Kidney capillary endothelial cell (primary cell): Measurements from ENCODE around the gene MRPL33.
"Not testable (repeated sequence)": the region's sequence is repeated elsewhere in the genome, so short reads cannot be mapped to it uniquely, and the experiment has no call there.

ENCODE experiments used
- DNase-seq: peaks from one replicate; pipeline ENCODE4 v3.0.0-alpha.2; 2018; ENCODE audit warnings: low spot score

Gene MRPL33

GRCh38 chr2:27741673-27742072, 29.8 kb upstream of the MRPL33 start:
- no peak for DNase-seq

GRCh38 chr2:27742571-27742970, 28.9 kb upstream of the MRPL33 start:
- DNase-seq, result no peak

- not testable (repeated sequence) for DNase-seq
Measured at GRCh38 chr2:27745494-27745893, 26.0 kb upstream of the MRPL33 start.

GRCh38 chr2:27746325-27746724, 25.2 kb upstream of the MRPL33 start:
- DNase-seq, result no peak

- no peak for DNase-seq
Measured at GRCh38 chr2:27747827-27748352, 23.6 kb upstream of the MRPL33 start.

DNA sequence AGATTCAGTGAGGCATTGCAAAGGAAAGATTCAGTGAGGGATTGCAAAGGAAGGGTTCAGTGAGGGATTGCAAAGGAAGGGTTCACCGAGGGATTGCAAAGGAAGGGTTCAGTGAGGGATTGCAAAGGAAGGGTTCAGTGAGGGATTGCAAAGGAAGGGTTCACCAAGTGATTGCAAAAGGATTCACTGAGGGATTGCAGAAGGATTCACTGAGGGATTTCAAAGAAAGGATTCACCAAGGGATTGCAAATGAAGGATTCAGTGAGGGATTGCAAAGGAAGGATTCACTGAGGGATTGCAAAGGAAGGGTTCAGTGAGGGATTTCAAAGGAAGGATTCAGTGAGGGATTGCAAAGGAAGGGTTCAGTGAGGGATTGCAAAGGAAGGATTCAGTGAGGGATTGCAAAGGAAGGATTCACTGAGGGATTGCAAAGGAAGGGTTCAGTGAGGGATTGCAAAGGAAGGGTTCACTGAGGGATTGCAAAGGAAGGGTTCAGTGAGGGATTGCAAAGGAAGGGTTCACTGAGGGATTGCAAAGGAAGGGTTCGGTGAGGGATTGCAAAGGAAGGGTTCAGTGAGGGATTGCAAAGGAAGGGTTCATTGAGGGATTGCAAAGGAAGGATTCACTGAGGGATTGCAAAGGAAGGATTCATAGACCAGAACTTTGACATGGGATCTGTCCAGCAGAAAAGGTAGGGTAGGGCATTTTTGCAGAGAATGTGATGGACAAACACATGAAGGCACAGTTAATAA, 22.5 kb upstream of the MRPL33 start:
- DNase-seq, result not testable (repeated sequence)

GRCh38 chr2:27751377-27751776, 20.1 kb upstream of the MRPL33 start:
- DNase-seq, result no peak

- no peak for DNase-seq
Measured at GRCh38 chr2:27752551-27753237, 18.8 kb upstream of the MRPL33 start.

DNA sequence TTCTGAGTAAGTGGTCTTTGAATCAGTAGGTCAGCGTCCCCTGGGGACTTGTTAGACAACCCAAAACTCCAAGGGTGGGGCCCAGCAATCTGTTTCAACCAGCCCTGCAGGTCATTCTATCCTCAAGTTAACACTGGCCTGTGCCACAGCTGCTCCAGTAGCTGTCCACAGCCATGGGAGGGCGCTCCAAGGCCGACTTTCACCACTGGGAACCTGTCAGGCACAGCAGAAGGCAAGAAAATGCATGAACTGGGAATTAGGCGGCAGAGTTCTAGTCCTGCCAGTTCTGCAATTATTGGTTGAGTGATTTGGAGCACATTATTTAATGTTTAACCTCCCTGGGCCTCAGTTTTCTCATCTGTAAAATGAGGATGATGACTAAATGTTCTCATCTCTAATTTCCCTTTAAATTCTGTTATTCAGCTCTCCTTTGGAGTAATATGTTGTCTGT, 17.4 kb upstream of the MRPL33 start:
- DNase-seq, result peak; percentile 72

- no peak for DNase-seq
Measured at GRCh38 chr2:27754831-27755230, 16.7 kb upstream of the MRPL33 start.

- no peak for DNase-seq
Measured at GRCh38 chr2:27756091-27756490, 15.4 kb upstream of the MRPL33 start.

DNA sequence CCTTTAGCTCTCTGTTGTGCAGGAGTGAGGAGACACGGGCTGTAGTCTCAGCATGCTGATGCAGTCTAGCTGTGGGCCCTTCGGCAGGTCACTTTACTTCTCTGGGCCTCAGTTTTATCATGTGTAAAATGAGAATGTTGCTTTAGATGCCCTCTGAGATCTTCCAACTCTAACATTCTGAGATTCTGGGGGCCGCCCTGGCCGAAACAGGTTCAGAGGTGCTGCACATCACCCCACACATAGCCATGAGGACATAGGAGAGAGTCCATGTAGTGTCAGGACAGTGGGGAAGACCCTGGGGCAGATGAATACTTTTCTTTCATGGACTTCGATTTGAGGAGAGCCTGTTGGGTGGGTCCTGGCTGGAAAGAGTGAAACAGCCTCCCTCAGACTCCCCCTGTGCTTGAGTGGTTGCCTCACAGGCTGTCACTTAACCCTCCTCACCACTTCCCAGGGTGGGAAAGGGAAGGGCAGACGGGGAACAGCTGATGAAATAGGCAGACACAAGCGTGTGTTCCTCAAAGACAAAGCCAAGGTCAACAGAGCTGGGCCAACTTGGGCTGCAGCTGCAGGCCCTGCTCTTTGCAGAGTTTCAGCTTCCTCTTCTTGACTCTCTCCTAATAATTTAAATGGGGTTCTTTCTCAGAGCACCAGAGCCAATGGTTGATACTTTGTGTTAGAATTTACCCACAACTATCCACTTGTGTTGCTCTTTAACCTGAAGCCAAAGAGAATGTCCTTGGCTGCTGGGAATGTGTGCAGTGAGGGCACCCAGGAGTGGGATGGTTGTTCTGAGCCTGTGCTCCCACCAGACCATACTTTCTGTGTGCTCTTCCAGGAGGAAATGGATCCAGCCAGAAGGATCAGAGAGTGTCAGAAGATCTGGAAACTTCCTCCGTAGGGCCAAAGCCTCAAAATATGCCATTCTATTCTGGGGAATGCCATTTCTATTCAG, 14.7 kb upstream of the MRPL33 start:
- DNase-seq, result no peak

GRCh38 chr2:27762951-27763906, 8.3 kb upstream of the MRPL33 start:
- no peak for DNase-seq

- DNase-seq, result no peak
Measured at GRCh38 chr2:27763907-27764267, 7.6 kb upstream of the MRPL33 start.

- DNase-seq, result not testable (repeated sequence)
Measured at GRCh38 chr2:27764526-27764925, 7.0 kb upstream of the MRPL33 start.

DNA sequence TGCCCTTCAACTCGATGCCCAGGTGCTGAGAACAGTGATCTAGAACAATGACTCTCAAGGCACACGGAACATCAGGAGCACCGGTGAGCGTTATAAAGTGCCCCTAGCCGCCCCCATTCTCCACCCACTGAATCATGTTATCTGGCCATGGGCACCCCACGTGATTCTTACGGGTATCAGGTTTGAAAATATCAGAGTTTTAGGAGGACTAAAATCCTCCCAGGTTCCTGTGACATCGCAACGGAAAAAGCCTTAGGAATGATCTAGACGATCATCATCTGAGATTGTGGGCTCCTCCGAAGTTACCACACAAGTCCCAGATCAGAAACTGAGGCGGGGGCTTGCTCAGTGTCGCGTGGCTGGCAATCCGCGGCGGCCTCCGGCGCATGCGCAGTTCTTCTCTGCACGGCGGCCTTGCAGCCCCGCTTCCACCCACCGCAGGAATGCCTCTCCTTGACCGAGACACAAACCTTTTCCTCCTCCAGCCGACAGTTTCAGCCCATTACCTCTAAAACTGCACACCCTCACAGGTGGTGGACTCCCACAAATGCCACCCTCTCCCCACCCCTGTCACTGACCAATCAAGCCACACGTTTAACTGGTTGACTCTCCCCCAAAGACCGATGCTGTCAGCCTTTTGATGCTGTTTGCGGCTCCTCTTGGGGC, 5.8 kb upstream of the MRPL33 start:
- no peak for DNase-seq

DNA sequence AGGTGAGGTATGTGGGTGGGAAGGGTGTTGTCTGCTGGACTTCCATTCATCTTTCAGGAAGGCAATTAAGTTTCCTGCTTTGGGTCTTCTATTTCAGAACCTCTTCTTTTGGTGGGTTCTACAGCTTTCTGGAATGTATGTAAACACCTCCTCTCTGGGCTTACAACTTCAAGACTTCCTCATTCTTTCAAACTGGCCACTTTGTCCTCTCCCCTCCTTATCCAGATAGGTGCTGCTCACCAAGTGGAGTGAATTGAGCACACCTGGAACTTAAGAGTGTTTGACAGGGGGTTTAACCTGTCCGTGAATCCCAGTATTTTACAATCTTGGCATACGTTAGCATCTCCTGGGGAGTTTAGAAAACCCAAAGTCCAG, 5.2 kb upstream of the MRPL33 start:
- DNase-seq, result no peak

GRCh38 chr2:27771202-27771547, 344 bp upstream of the MRPL33 start:
- no peak for DNase-seq

- no peak for DNase-seq
Measured at GRCh38 chr2:27772804-27773203, 1.3 kb downstream of the MRPL33 start.

DNA sequence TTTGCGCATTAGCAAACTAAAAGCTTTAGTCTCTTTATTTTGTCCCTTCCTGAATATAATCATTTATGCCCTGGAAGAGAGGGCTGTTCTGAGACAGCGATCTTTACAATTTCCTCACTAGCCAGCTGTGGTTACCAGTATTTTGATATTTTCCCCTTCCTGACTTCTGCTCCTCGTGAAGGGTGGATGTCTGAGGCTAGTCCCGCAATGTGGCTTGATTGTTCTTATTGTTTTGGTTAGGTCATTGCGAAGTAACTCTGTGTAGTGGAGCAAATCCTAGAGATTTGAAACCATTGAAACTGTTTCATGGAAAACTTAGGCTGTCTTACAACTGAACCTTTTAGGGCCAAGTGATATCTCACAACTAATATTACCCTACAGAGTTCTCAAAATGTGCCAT, 2.4 kb downstream of the MRPL33 start:
- no peak for DNase-seq

- no peak for DNase-seq
Measured at GRCh38 chr2:27776097-27776496, 4.6 kb downstream of the MRPL33 start.
